SK-N-SH treated with all-trans-retinoic acid at 6 μM for 48 hours (cell line): ENCODE results near the gene ZBTB46.

Source experiments
- ATAC-seq: fragments of 200-7000 bp; cut with Tn5 transposase; 3 replicates; pipeline ENCODE4 v1.9.1; 2020; ENCODE audit warnings: mild to moderate bottlenecking, moderate library complexity
- ARNTL ChIP-seq: fragments of 450-650 bp; formaldehyde crosslinking; IDR thresholded peaks from 2 replicates; pipeline ENCODE4 v1.5.0; 2020; ENCODE audit warnings: low read depth, mild to moderate bottlenecking, moderate library complexity, borderline replicate concordance
- BACH2 ChIP-seq: fragments of 250-450 bp; sonication (Bioruptor Pico); IDR thresholded peaks from 2 replicates; pipeline ENCODE4 v1.9.0; 2021; ENCODE audit warnings: mild to moderate bottlenecking, borderline replicate concordance
- CSDC2 ChIP-seq: fragments of 250-450 bp; sonication (Bioruptor Pico); IDR thresholded peaks from 2 replicates; pipeline ENCODE4 v1.5.0; 2020; ENCODE audit warnings: mild to moderate bottlenecking, moderate library complexity
- ESRRG ChIP-seq: fragments of 250-450 bp; sonication (Bioruptor Pico); IDR thresholded peaks from 2 replicates; pipeline ENCODE4 v1.6.1; 2021; ENCODE audit warnings: mild to moderate bottlenecking
- GLIS3 ChIP-seq: fragments of 250-450 bp; sonication (Bioruptor Pico); IDR thresholded peaks from 2 replicates; pipeline ENCODE4 v1.5.0; 2020; ENCODE audit warnings: mild to moderate bottlenecking, moderate library complexity
- ISL1 ChIP-seq: fragments of 250-450 bp; sonication (Bioruptor Pico); IDR thresholded peaks from 2 replicates; pipeline ENCODE4 v2.1.2; 2022; ENCODE audit warnings: mild to moderate bottlenecking, moderate library complexity
- RARB ChIP-seq: fragments of 250-450 bp; sonication (Bioruptor Pico); IDR thresholded peaks from 2 replicates; pipeline ENCODE4 v1.8.0; 2021; ENCODE audit warnings: mild to moderate bottlenecking, moderate library complexity
- SNAI2 ChIP-seq: fragments of 250-450 bp; sonication (Bioruptor Pico); IDR thresholded peaks from 2 replicates; pipeline ENCODE4 v1.5.0; 2020; ENCODE audit warnings: mild to moderate bottlenecking, moderate library complexity
- TCF4 ChIP-seq: fragments of 250-450 bp; sonication (Bioruptor Pico); IDR thresholded peaks from 2 replicates; pipeline ENCODE4 v1.8.0; 2021; ENCODE audit warnings: mild to moderate bottlenecking, moderate library complexity, borderline replicate concordance
- TOX ChIP-seq: fragments of 250-450 bp; sonication (Bioruptor Pico); IDR thresholded peaks from 2 replicates; pipeline ENCODE4 v1.8.0; 2021; ENCODE audit warnings: mild to moderate bottlenecking, moderate library complexity, borderline replicate concordance
- ZFP3 ChIP-seq: fragments of 250-450 bp; sonication (Bioruptor Pico); IDR thresholded peaks from 2 replicates; pipeline ENCODE4 v1.5.0; 2020; ENCODE audit warnings: mild to moderate bottlenecking, moderate library complexity
- ZFP30 ChIP-seq: fragments of 450-650 bp; formaldehyde crosslinking; IDR thresholded peaks from 2 replicates; pipeline ENCODE4 v1.5.0; 2022; ENCODE audit warnings: mild to moderate bottlenecking, moderate library complexity
- ZNF8 ChIP-seq: fragments of 450-650 bp; formaldehyde crosslinking; IDR thresholded peaks from 2 replicates; pipeline ENCODE4 v1.5.0; 2020; ENCODE audit warnings: mild to moderate bottlenecking, moderate library complexity
- TF ChIP-seq, protein P1 (sequence below): fragments of 250-450 bp; sonication (Bioruptor Pico); IDR thresholded peaks from 2 replicates; pipeline ENCODE4 v1.8.0; 2020; ENCODE audit warnings: mild to moderate bottlenecking, moderate library complexity, borderline replicate concordance
- TF ChIP-seq, protein P2 (sequence below): fragments of 250-450 bp; sonication (Bioruptor Pico); IDR thresholded peaks from 2 replicates; pipeline ENCODE4 v1.5.1; 2020; ENCODE audit warnings: low read depth, mild to moderate bottlenecking, moderate library complexity
- TF ChIP-seq, protein P3 (sequence below): fragments of 250-450 bp; sonication (Bioruptor Pico); IDR thresholded peaks from 2 replicates; pipeline ENCODE4 v1.5.0; 2020; ENCODE audit warnings: mild to moderate bottlenecking, moderate library complexity
- TF ChIP-seq, protein P4 (sequence below): fragments of 250-450 bp; sonication (Bioruptor Pico); IDR thresholded peaks from 2 replicates; pipeline ENCODE4 v1.5.1; 2021; ENCODE audit warnings: mild to moderate bottlenecking, moderate library complexity
- TF ChIP-seq, protein P5 (sequence below): fragments of 250-450 bp; sonication (Bioruptor Pico); IDR thresholded peaks from 2 replicates; pipeline ENCODE4 v1.8.0; 2021; ENCODE audit warnings: low read depth, mild to moderate bottlenecking, moderate library complexity, borderline replicate concordance

Gene ZBTB46

DNA sequence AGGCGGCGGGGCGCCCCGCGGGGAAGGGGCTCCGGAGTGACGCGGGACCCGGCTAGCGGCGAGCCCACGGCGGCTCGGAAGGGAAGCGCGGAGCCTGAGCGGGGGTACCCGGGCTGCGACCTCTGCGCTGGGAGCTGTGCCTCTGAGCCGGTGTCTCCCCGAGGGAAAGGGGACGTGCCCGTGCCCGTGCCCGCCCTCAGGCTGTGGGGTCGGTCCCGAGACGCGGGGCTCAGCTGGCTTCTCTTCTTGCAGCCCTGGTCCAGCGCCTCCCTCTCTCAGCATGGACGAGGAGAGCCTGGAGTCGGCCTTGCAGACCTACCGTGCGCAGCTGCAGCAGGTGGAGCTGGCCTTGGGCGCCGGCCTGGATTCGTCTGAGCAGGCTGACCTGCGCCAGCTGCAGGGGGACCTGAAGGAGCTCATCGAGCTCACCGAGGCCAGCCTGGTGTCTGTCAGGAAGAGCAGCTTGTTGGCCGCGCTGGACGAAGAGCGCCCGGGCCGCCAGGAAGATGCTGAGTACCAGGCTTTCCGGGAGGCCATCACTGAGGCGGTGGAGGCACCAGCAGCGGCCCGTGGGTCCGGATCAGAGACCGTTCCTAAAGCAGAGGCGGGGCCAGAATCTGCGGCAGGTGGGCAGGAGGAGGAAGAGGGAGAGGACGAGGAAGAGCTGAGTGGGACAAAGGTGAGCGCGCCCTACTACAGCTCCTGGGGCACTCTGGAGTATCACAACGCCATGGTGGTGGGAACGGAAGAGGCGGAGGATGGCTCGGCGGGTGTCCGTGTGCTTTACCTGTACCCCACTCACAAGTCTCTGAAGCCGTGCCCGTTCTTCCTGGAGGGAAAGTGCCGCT is 122.5 kb downstream of the ZBTB46 start (continued):
- TF ChIP-seq, protein P1, sequence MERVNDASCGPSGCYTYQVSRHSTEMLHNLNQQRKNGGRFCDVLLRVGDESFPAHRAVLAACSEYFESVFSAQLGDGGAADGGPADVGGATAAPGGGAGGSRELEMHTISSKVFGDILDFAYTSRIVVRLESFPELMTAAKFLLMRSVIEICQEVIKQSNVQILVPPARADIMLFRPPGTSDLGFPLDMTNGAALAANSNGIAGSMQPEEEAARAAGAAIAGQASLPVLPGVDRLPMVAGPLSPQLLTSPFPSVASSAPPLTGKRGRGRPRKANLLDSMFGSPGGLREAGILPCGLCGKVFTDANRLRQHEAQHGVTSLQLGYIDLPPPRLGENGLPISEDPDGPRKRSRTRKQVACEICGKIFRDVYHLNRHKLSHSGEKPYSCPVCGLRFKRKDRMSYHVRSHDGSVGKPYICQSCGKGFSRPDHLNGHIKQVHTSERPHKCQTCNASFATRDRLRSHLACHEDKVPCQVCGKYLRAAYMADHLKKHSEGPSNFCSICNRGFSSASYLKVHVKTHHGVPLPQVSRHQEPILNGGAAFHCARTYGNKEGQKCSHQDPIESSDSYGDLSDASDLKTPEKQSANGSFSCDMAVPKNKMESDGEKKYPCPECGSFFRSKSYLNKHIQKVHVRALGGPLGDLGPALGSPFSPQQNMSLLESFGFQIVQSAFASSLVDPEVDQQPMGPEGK (CRISPR knock-in tag): no peak
- no peak for TF ChIP-seq SNAI2 (CRISPR knock-in tag)
- TF ChIP-seq, protein P2, sequence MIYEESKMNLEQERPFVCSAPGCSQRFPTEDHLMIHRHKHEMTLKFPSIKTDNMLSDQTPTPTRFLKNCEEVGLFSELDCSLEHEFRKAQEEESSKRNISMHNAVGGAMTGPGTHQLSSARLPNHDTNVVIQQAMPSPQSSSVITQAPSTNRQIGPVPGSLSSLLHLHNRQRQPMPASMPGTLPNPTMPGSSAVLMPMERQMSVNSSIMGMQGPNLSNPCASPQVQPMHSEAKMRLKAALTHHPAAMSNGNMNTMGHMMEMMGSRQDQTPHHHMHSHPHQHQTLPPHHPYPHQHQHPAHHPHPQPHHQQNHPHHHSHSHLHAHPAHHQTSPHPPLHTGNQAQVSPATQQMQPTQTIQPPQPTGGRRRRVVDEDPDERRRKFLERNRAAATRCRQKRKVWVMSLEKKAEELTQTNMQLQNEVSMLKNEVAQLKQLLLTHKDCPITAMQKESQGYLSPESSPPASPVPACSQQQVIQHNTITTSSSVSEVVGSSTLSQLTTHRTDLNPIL: no peak

DNA sequence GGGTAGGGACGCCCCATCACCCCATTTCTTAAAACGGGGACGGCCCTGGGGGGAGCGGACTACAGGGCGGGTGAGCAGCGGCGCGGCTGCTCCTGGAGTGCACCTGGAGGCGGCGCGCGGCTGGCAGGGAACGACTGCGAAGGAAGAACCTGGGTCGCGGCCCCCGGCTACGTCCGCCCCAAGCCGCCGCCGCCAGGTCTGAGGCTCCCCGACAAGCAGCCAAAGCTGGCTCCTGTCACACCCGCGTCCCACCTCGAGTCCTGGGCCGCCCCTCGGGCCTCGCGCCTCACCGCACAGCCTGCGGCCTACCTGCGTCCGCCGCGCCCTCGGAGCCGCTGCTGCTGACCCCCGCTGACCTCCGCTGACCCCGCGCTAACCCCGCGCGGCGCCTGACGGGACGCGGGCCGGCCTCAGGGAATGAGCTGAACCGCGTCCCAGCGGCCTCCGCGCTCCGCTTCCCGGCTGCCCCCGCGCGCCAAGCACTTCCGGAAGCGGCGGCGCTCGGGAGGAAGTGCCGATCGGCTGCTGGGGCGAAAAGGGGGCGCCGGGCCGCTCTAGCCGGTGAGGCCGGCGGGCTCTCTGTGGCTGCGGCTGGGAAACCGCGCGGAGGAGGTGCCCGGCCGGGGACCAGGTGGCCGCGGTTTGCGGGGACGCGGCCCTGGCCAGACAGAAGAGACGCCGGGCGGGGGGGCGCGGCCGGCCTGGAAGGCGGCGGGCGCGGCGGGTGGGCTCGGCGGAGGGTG is 123.3 kb downstream of the ZBTB46 start, which contains the start of the genes ARFRP1 and ZGPAT:
Gene ARFRP1, minus strand, starts transcription at position 419 of the 743 bp plus-strand sequence. CDS start 885 bp downstream, outside the sequence.
Gene ZGPAT, plus strand, starts transcription at position 482 of the 743 bp plus-strand sequence. CDS start 542 bp downstream, outside the sequence.
- peak; percentile 93 for ATAC-seq
- no peak for TF ChIP-seq ARNTL (CRISPR knock-in tag)
- TF ChIP-seq, protein P3, sequence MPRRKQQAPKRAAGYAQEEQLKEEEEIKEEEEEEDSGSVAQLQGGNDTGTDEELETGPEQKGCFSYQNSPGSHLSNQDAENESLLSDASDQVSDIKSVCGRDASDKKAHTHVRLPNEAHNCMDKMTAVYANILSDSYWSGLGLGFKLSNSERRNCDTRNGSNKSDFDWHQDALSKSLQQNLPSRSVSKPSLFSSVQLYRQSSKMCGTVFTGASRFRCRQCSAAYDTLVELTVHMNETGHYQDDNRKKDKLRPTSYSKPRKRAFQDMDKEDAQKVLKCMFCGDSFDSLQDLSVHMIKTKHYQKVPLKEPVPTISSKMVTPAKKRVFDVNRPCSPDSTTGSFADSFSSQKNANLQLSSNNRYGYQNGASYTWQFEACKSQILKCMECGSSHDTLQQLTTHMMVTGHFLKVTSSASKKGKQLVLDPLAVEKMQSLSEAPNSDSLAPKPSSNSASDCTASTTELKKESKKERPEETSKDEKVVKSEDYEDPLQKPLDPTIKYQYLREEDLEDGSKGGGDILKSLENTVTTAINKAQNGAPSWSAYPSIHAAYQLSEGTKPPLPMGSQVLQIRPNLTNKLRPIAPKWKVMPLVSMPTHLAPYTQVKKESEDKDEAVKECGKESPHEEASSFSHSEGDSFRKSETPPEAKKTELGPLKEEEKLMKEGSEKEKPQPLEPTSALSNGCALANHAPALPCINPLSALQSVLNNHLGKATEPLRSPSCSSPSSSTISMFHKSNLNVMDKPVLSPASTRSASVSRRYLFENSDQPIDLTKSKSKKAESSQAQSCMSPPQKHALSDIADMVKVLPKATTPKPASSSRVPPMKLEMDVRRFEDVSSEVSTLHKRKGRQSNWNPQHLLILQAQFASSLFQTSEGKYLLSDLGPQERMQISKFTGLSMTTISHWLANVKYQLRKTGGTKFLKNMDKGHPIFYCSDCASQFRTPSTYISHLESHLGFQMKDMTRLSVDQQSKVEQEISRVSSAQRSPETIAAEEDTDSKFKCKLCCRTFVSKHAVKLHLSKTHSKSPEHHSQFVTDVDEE: 0 out of 2 replicates have a peak, but pooled peaks have one; percentile 7
- TF ChIP-seq, protein P4, sequence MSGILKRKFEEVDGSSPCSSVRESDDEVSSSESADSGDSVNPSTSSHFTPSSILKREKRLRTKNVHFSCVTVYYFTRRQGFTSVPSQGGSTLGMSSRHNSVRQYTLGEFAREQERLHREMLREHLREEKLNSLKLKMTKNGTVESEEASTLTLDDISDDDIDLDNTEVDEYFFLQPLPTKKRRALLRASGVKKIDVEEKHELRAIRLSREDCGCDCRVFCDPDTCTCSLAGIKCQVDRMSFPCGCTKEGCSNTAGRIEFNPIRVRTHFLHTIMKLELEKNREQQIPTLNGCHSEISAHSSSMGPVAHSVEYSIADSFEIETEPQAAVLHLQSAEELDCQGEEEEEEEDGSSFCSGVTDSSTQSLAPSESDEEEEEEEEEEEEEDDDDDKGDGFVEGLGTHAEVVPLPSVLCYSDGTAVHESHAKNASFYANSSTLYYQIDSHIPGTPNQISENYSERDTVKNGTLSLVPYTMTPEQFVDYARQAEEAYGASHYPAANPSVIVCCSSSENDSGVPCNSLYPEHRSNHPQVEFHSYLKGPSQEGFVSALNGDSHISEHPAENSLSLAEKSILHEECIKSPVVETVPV (CRISPR knock-in tag): no peak

DNA sequence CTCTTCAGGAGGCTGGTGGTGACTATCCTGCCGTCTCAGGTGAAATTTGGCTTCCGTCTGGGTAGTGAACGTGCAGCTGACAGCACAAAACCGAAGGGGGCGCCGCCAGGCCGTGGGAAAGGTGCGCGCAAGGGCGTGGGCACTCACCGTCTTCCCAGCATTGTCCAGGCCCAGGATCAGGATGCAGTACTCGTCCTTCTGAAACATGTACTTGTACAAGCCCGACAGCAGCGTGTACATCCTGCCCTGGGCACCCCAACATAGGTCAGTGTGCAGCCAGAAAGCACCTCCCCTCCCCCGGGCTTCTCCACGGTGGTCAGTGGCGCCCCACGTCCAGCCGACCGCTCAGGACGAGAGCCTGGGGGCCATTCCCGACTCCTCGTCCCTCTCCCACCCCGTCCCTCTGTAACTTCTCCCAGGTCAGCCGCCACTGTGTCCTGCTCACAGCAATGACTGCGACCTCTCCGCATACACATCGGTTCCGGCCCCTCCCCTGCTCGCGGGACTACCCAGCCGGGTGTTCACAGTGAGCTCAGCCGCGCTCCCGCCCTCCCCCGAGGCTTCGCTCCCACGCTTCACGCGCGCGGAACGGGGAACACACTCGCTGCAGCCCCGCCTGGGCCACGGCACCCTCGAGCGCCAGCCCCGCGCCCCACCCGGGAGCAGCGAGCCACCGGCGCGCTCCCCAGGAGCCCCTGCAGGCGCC is 124.1 kb downstream of the ZBTB46 start:
- peak; percentile 62 for ATAC-seq
- TF ChIP-seq ZNF8 (CRISPR knock-in tag) (no peak), ZFP30 (CRISPR knock-in tag) (no peak), BACH2 (no peak), SNAI2 (CRISPR knock-in tag) (no peak), ARNTL (CRISPR knock-in tag) (no peak)
- TF ChIP-seq, protein P4 (CRISPR knock-in tag): no peak

DNA sequence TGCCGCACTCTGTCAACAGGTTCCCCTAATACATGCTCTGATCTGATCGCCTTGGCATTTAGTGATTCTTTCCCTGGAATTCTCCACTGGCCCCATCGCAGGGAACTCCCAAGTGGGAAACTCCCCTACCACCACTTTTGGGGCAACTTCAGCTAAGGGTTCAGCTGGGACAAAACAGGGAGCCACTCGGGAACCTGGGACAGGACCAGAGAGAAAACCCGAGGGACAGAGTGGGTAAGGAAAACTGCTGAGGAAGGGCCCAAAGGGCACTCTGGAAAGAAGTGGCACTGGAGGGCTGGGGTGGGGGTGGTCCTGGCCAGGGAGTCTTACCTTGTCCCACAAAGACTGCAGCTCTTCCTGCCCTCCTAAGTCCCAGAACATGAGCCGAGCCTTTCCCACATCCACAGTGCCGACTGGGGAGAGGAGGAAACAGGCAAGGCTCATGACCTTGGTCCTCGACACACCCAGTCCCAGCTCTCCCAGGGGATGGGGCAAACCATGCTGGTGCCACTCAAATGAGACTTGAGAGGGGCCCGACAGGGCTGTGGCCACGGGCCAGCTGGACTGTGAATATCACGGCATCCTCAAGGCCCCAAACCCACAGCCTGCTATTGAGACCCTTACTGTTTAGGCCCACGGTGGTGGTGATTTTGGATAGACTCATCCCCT is 124.9 kb downstream of the ZBTB46 start:
- TF ChIP-seq ZNF8 (CRISPR knock-in tag) (no peak), SNAI2 (CRISPR knock-in tag) (no peak), GLIS3 (no peak), ZFP30 (CRISPR knock-in tag) (no peak), ZFP3 (CRISPR knock-in tag) (no peak), TOX (no peak), TCF4 (no peak), BACH2 (no peak), CSDC2 (CRISPR knock-in tag) (no peak), ESRRG (CRISPR knock-in tag) (no peak), ISL1 (CRISPR knock-in tag) (no peak), RARB (CRISPR knock-in tag) (no peak)
- TF ChIP-seq, protein P1 (CRISPR knock-in tag): no peak
- TF ChIP-seq, protein P5, sequence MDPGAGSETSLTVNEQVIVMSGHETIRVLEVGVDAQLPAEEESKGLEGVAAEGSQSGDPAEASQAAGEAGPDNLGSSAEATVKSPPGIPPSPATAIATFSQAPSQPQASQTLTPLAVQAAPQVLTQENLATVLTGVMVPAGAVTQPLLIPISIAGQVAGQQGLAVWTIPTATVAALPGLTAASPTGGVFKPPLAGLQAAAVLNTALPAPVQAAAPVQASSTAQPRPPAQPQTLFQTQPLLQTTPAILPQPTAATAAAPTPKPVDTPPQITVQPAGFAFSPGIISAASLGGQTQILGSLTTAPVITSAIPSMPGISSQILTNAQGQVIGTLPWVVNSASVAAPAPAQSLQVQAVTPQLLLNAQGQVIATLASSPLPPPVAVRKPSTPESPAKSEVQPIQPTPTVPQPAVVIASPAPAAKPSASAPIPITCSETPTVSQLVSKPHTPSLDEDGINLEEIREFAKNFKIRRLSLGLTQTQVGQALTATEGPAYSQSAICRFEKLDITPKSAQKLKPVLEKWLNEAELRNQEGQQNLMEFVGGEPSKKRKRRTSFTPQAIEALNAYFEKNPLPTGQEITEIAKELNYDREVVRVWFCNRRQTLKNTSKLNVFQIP (CRISPR knock-in tag): no peak
- ATAC-seq: no peak
